ENCODE data around the gene RAB37. TPM values are rescaled to one million over a fixed set of nuclear protein-coding genes. Genes with fewer than 3 reads are reported as not detected.

Gene RAB37
- total and polyA plus RNA-seq, 9 of the 15 experiments (the other 6 are each of a cell fraction or from before 2014, with no cell fraction given): 0.03 to 0.27 (median 0.11) TPM; not detected in 4

- Histone ChIP-seq H3K4me3 (no peak overlapping the region), H3K9me1 (ENCODE audit: control insufficient read depth, insufficient read depth, low read length) (no peaks in the 10 kb centered on the region), H3K4me1 (replicated peaks in 1 of 2; ENCODE audit: control insufficient read depth in 2 of 2, insufficient read depth in 2 of 2, low read length in 2 of 2) (peaks cover 8 to 20% of the 10 kb centered on the region in 2 experiments; a peak in 4 of 5 replicates), H3K9me3 (replicated peaks; ENCODE audit: control insufficient read depth, insufficient read depth, low read depth, low read length) (no peaks in the 10 kb centered on the region), H3K27me3 (ENCODE audit: control insufficient read depth in 2 of 2, insufficient read depth in 2 of 2, low read length in 2 of 2) (no peaks in the 10 kb centered on the region), H3K27ac (ENCODE audit: extremely low read depth, low read depth, low read length) (no peak overlapping the region), H3K79me2 (ENCODE audit: control insufficient read depth, insufficient read depth, low read length) (peaks cover 29% of the 10 kb centered on the region), H3K36me3 (ENCODE audit: control insufficient read depth, insufficient read depth, low read length) (peaks cover 22% of the 10 kb centered on the region; the same call in 2 of the 3 replicates), H3K9ac (ENCODE audit: insufficient read depth in 1 of 2, low read depth in 2 of 2, low read length in 2 of 2) (no peak overlapping the region), H2AFZ (ENCODE audit: low read depth, low read length) (no peak overlapping the region), H3K4me2 (ENCODE audit: insufficient read depth, low read length) (no peak overlapping the region; the same call in 1 of the 2 replicates), H4K20me1 (replicated peaks; ENCODE audit: control insufficient read depth, insufficient read depth, low read length) (peaks cover 11% of the 10 kb centered on the region; the same call in 1 of the 2 replicates)
- no TSS peak for BruUV-seq (replicated peaks)
- DNase-seq (ENCODE audit: extremely low read depth in 1 of 4, low spot score in 3 of 4): peak in 1 of 4 experiments; percentile 29
- POLR2A ChIA-PET: interaction anchor here (0.7 kb wide), 1 partner anchor 7 kb away, joined by 4 read pairs; no protein-coding TSS in a partner anchor
- no peak for FAIRE-seq
- intact Hi-C loops (cut with micrococcal nuclease): no loop called here
- ATAC-seq: no peak
- in situ Hi-C loops (cut with MboI): no loop called here
- CTCF ChIA-PET (ENCODE audit: low intra/inter-chr PET ratio): no interaction called here
- WGBS (ENCODE audit: insufficient coverage, low coverage, missing lambda C conversion rate): 34% methylated on average over 5 of the region's 5 CpGs
- TF ChIP-seq NR2C2 (CRISPR knock-in tag; IDR thresholded peaks at IDR 0.05) (no peak), NR2C2 (tag; IDR thresholded peaks at IDR 0.05) (no peak), DPF2 (IDR thresholded peaks at IDR 0.05) (peak; percentile 69), SIN3A (IDR thresholded peaks at IDR 0.05; ENCODE audit: borderline replicate concordance in 2 of 2, control insufficient read depth in 1 of 2, low read depth in 2 of 2, low read length in 2 of 2) (no peak), ZNF785 (CRISPR knock-in tag; IDR thresholded peaks at IDR 0.05) (no peak), SFPQ (IDR thresholded peaks at IDR 0.05; ENCODE audit: low read depth, low read length) (no peak), SMARCC2 (IDR thresholded peaks at IDR 0.05; ENCODE audit: low read depth) (no peak), MAFK (IDR thresholded peaks at IDR 0.05; ENCODE audit: low read length) (no peak), CBX2 (IDR thresholded peaks at IDR 0.05; ENCODE audit: insufficient read depth, low read length, poor library complexity, severe bottlenecking) (no peak), ZC3H8 (IDR thresholded peaks at IDR 0.05) (no peak), ASH1L (IDR thresholded peaks at IDR 0.05; ENCODE audit: borderline replicate concordance, low read depth, partially characterized antibody) (no peak), MAFG (tag; conservative IDR thresholded peaks at IDR 0.05) (peak; percentile 20; the same call in 1 of the 2 replicates), TAL1 (IDR thresholded peaks at IDR 0.05) (0 out of 2 replicates have a peak, but pooled peaks have one; percentile 13), FOXK1 (CRISPR knock-in tag; IDR thresholded peaks at IDR 0.05; ENCODE audit: borderline replicate concordance) (no peak), MAFF (IDR thresholded peaks at IDR 0.05; ENCODE audit: low read length) (no peak), ATF7 (IDR thresholded peaks at IDR 0.05) (peak; percentile 48), SMARCA4 (IDR thresholded peaks at IDR 0.05) (peak; percentile 73), L3MBTL2 (IDR thresholded peaks at IDR 0.05) (0 out of 2 replicates have a peak, but pooled peaks have one; percentile 17), ATF4 (CRISPR knock-in tag; IDR thresholded peaks at IDR 0.05) (no peak), RBM17 (IDR thresholded peaks at IDR 0.05; ENCODE audit: borderline replicate concordance, low read depth, low read length) (no peak), ARID2 (IDR thresholded peaks at IDR 0.05) (no peak), EP400 (IDR thresholded peaks at IDR 0.05) (no peak), CEBPG (CRISPR knock-in tag; IDR thresholded peaks at IDR 0.05) (0 out of 2 replicates have a peak, but pooled peaks have one; percentile 6), CEBPG (tag; conservative IDR thresholded peaks at IDR 0.05 in 1 of 2, IDR thresholded peaks at IDR 0.05 in 1 of 2) (peak; percentile 87 to 92)
Observed at GRCh38 chr17:74778960-74779359, 41.9 kb downstream of the RAB37 start.

All from K562 (cell line).